GM19025 (cell line): ENCODE measurements around the gene PDE7B.

Experiments
- ATAC-seq: cut with Tn5 transposase; IDR thresholded peaks from one replicate; pipeline ENCODE4 v1.9.1; 2021; ENCODE audit warnings: mild to moderate bottlenecking, low read depth, moderate library complexity; ENCODE audit not compliant: unreplicated experiment

Gene PDE7B

DNA sequence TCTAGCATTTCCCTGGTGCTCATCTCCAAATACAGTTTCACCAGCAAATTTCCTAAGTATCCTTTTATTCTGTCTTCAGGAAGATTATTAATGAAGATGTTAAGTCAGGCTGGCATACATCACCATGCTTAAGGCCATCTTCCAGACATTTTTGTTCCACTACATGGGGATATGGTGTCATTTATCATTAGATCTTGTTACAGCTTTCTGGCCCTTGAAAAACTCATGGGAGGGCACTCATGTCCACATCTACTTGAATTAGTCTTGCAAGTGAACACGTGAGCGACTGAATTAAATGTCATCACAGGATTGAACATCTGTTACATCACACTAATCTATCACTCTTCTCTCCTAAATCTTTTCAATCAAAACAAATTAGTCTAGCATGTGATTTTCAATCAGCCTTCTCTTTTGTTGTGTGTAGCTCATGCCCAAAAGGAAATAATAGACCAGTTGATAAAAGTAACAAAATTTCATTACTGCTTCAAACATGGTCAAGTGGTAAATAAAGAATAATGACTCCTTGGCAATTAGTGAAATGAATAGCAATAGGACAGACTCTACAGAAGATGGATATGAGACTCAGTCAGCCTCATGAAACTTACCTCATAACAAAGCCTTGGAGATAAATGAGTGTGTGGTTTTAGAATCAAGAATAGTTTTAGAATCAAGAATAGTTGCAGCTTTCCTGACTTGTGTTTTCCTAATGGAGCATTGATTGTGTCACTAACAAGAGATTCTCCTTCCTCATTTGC is 318.1 kb downstream of the PDE7B start:
- no peak for ATAC-seq

DNA sequence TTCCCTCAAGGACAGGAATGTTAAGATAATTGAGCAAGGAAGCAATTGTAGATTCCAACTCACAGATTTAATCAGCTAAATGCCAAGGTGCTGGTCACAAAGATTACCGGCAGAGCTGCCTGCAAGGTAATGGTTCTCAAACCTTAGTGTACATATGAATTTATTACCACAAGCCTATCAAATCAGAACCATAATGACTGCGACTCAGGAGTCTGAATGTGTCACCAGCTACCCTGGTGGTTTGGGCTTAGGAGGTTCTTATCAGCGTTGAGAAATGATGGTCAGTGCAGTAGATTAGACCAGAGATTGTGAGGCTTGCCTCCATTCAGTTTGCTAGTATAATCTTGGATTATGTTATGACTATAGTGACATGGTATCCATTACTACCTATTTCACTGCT is 319.7 kb downstream of the PDE7B start:
- ATAC-seq: no peak

DNA sequence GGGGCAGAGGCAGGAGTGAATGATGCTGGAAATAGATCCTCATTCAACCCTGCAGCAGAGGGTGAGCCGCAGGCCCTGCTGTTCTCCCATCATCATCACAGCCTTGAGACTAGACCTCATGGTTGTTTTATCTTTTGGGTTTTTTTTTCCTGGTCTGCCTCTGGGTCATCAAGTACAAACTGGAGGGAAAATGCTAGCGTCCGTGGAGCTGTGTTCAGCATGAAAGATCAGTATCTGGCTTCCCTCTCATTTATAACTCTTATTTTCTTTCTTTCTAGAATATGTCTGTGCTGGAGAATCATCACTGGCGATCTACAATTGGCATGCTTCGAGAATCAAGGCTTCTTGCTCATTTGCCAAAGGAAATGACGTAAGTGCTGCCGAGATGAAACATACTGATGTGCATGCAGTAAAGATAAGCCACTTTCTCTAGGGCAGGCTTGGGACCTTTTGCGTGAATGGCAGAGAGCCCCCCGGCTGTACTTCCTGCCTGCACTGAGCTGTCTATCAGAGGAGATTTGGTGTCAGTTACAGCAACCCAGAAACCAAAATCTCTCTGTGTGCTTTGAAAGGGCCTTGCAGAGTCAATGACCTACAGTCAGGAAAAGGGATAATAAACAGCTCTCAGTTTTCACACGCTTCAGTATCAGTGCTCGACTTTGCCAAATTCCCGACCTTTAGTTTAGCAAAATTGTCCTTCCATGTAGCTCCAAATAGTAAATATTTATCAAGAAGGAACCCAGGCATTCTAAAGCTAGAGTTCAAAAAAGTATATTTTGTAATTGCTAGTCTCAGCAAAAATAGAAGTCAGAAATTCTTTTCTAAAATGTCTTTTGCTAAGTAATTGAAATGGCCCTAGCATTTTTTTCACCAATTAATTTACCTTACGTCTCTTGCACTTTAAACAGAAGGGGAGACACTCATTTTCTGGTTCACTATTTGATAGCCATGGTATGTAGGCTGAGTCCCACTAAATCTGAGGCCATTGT is 322.3 kb downstream of the PDE7B start:
- no peak for ATAC-seq

DNA sequence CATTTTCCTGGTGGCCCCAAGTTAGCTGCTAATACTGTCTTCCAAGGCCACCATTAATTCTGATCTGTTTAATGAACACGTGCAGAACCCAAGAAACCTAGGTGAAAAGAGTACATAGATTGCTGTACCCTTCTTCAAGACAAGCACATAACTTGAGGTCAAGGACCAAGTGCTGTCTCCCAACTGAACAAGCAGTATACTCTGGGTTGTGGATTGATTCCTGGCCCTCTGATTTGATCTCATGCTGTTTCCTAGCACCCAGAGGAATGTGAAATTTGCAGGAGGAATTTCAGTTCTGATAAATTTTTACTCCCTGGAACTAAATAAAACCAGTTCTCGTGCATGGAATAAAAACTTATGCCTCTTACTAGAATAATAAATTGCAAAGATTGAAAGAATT is 323.0 kb downstream of the PDE7B start:
- ATAC-seq: no peak

DNA sequence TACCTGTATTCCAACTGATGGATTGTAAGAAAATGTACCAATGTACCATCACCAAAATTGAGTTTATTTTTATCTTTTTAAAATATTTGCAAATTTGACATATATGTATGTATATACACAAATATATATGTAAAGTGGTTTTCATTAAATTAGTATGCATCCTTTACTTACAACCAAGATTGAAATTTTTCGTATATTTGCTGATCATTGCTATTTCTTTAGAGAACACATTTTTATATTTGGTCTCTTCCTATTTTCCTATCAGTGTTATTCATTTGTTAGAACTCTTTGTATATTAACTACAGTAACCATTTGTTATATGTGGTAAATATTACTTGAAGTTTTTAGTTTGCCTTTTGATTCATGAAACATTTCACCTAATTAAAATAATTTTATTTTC is 324.4 kb downstream of the PDE7B start:
- no peak for ATAC-seq

DNA sequence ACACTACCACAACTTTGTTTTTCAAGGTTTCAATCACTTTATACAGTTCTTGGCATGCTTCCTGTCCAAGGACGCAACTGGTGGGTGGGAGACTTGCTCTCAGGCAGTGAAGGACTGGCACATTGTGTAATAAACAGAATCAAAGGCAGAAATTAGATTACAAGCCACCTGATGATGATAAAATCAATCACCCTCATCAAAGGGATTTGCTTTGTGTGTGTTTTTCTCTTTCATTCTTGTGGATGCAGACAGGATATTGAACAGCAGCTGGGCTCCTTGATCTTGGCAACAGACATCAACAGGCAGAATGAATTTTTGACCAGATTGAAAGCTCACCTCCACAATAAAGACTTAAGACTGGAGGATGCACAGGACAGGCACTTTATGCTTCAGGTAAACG is 327.2 kb downstream of the PDE7B start:
- ATAC-seq: no peak

DNA sequence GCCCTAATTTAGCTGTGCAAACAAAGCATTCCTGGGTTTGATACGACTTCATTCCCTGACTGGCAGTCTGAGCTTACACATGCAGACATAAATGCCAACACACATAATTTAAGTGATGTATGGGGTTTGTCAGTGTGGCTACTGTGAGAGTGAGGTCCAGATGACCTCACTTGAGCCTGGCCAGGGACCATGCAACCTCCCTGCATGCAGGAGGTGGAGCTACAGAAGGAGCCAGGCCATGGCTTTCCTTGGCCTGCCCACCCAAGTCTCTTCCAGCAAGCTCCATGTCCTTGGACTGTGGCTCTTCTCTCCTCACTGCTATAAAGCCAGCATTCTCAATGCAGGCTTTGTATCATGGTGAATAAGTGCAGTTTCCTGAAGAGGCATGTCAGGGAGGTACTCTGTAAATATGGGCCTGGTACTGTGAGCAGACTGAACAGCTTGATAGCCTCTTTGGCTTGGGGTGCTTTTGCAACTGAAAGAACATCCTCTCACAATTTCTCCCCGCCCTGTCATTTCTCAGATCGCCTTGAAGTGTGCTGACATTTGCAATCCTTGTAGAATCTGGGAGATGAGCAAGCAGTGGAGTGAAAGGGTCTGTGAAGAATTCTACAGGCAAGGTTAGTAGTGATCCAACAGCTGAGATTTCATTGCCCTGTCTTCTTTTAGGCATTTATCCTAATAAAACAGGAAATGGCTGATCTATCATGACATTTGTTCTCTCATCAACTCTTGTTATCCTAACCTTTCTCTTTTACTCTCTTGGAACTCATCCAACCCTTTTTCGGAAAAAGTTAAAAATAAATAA is 329.4 kb downstream of the PDE7B start:
- no peak for ATAC-seq

DNA sequence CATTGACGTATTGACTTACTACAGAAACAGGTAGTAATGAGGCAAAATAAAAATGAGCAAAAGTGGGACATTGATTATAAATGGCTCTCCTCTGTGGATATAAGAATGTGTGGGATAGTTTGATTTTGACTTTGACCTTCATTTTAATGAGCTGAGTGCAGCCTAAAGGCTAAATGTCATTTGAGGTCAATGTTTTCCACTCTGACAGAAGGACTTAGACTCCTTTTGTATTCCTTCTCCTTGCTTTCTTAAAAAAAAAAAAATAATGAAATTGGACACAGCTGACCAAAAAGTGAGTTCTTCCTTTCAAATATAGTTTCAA is 330.0 kb downstream of the PDE7B start:
- ATAC-seq: no peak

DNA sequence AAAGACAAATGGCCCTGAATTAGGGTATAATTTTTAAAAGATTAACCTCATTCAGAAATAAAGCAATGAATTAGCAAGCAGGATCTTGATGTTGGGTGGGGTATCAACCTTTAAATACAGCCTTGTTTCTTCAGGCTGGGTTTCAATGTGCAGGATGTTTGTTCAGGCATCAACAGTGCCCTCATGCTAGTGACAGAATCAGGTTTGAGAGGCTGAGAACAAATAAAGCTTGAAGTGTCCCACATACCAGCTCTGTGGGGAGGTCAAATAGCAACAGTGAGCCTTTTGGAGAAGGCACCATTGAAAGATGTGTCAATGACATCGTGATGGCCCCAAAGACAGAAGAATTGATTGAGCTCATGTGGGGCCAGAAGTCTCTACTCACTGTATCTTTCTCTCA is 330.4 kb downstream of the PDE7B start:
- no peak for ATAC-seq

DNA sequence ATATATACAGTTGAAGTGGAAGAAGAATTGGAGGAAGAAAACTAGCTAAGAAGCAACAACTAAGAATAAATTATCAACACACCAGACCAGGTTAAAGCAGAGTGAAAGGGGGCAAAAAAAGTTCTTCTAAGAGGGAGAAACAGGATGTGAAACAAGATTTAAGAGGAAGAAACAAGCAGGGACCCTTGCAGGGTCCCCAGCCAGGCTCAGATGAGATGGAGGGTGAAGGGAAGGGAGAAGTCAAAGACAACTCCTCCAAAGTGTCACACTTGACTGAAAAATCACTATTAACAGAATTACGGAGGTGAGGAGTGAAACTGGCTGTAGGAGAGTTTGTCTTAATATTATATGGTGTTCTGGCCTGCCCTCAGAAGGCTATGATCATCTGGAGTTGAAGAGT is 333.2 kb downstream of the PDE7B start:
- ATAC-seq: no peak

DNA sequence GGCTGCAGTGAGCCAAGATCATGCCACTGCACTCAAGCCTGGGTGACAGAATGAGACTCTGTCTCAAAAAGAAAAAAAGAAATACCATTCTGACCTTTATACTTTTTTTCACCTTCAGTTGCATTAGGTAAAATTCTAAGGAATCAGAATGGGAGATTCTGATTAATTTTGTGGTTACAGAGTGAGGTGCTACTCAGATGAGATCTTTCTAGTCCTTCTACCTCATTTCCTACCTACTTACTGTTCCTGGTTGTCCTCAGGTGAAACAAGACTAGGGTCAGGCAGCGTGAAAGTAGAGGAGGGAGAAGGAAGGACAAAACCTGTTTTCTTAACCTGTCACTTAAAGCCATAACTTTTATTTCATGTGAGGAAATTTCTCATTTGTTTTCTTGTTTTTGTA is 334.9 kb downstream of the PDE7B start:
- no peak for ATAC-seq

DNA sequence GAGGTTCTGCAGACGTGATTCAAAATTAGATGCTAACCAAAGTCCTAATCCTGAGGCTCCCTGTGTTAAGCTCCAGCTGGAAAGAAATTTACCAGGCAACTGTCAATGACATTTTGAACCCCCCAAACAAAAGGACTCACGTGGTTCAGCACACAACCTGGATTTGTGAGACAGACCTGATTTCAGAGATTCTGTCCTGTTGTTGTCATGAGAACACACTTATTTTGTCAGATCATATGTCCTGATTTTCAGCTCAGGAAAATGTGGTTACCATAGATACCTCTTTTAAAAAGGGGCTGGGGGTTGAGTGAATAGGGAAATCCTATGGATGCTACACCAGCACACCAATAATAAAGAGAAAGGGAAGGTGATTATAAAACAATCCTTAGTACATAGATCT is 337.0 kb downstream of the PDE7B start:
- no peak for ATAC-seq

DNA sequence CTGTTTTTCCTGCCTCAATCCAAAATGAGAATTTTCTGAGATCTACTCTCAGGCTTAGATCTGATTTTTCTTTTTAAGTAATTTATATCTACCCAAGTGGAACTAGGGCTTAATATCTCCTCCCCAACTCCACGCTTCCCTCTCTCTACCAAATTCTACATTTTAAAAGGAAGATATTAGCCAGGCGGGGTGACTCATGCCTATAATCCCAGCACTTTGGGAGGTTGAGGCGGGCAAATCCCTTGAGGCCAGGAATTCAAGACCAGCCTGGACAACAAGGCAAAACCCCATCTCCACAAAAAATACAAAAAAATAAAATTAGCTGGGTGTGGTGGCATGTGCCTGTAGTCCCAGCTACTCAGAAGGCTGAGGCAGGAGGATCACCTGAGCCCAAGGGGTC is 337.6 kb downstream of the PDE7B start:
- ATAC-seq: no peak

DNA sequence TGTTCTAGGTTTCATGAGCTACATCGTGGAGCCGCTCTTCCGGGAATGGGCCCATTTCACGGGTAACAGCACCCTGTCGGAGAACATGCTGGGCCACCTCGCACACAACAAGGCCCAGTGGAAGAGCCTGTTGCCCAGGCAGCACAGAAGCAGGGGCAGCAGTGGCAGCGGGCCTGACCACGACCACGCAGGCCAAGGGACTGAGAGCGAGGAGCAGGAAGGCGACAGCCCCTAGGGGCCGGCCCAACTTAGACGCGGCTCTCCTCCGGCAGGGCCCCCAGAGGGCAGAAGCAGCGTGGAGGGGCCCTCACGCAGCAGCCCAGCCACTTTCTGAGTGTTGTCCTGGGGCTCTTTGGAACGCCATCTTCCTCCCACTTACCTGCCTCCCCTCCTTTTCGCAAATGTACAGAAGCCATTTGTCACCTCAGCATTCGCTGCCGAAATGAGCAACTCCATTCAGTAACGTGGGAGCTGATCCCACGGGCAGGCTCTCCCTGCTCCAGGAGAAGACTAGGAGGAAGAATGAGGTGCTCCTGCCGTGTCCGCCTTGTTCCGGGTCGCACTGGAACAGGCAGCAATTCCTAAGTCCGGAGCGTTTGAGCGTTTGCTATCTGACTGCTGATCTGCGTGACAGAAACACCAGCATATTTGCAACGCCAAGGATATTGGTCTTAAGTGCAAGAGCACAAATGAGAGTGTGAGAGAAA is 340.3 kb downstream of the PDE7B start:
- ATAC-seq: no peak

DNA sequence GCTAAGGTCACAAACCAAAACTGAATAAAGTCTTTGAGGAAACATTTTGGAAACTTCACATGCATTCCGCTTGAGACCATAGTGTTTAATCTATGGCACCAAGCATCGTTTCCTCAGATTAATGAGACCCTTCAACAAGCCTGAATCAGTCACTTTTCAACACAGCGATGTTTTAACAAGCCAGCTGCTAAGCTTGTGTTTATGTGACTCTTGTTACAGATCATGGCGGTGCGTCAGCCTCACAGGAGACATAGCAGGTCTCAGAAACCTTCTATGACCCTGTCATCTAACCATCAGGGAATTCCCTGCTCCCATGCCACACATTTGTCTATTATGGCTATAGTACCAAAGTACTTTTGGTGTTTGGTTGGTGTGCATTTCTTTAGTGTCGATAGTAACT is 341.4 kb downstream of the PDE7B start:
- no peak for ATAC-seq

DNA sequence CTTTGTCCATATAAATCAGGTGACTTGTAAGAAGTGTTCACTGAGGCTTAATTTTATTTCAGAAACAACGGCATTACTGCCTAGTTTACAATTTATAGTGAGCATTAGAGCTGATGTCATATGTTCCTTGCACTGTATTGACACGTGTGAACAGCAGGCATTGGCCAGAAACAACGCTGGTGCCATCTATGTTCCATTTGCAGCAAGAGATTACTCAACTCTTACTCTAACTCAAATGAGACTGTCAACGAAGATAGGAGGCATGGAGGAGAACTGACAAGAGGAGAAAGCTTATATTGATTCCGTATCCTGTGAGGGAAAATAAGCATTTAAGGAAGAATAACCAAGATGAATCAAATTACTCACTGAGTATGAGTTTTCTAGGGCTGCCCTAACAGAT is 350.2 kb downstream of the PDE7B start:
- no peak for ATAC-seq

DNA sequence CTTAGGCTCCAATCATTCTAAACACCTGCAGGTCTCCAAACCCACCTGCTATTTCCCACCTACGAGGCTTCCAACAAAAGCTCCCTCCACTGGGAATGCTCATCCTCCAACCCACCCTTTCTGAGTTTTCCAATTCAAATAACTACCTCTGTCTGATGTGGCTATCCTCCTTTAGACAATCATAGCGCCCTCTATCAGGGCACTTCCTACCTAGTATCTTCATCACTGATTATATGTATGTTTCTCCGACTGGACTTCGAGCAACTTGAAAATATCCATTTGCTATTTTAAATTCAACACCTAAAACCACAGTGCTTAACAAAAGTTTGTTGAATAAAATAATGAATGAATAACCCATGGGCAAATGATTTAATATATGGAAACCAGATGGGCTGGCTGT is 357.3 kb downstream of the PDE7B start:
- no peak for ATAC-seq

DNA sequence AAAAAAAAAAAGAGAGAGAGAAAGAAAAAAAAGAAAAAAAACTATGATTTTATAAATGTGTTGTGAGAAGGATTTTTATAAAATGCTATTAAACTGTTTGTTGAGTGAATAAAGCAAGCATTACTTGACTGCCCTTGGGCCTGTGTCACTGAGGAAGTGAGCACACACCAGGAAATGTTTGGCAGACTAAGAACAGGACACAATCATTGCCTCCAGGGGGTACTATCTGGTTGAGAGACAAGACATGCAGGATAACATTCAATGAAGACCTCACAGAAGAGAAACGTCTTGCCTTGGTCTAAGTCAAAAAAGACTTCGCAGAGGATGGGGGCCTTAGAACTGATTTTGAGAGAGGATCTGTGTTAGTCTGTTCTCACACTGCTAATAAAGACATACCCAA is 358.0 kb downstream of the PDE7B start:
- ATAC-seq: no peak

DNA sequence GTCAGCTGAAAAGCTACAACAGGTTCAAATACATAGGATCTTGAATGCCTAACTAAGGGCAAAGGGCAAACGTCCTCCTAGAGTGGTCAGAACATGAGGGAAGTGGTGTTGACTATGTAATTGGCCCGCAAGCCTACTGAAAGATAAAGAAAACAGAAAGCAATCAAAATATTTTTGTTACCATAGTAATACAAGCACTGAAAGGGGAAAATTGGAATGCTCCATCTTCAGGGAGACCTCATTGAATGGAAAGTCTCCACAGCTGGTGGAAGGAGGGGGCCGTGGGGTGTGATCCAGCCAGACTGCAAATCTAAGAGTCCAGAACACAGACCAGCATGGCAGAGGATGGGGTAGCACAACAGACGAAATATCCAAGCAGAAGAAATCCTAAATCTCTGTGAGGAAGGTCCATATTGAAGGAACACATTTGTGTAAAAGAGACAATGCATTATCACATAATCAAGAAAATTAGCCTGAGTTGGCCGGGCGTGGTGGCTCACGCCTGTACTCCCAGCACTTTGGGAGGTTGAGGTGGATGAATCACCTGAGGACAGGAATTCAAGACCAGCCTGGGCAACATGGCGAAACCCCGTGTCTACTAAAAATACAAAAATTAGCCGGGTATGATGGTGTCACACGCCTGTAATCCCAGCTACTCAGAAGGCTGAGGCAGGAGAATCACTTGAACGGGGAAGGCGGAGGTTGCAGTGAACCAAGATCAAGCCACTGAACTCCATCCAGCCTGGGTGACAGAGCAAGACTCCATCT is 359.1 kb downstream of the PDE7B start:
- no peak for ATAC-seq

DNA sequence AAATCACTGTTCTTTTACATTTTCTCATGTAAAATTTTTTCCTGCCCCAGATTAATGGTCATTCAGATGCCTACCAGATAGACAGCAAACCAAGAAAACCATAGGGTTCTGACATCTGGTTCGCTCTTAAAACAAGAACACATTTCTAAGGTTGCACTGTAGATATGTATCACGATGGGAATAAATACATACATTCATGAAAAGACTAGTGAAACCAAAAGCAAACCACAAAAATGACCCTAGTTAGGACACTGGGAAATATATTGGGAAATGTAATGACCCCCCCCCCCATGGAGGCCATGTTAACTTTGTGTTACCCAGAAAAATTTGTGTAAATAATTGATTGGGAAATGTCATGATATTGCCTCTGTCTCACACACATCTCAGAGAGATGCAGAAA is 361.1 kb downstream of the PDE7B start:
- no peak for ATAC-seq
